Chondrocyte (in vitro differentiated cells): ENCODE results near the gene NPSR1. TPM values are rescaled to one million over a fixed set of nuclear protein-coding genes. Genes with fewer than 3 reads are reported as not detected.
A peak's percentile ranks its signal among the peaks of the same experiment; 100 is the strongest.

Source experiments
- DNase-seq: peaks from one replicate; pipeline ENCODE4 v3.0.0; 2021; ENCODE audit warnings: mixed read lengths, low spot score
- H3K27ac Mint-ChIP-seq: one replicate; pipeline ENCODE4 v1.8.0; 2021; ENCODE audit warnings: mild to moderate bottlenecking, moderate library complexity, mixed read lengths; ENCODE audit not compliant: unreplicated experiment
- H3K27me3 Mint-ChIP-seq: 2 replicates; pipeline ENCODE4 v1.8.0; 2021; ENCODE audit warnings: low read depth, mixed read lengths
- H3K36me3 Mint-ChIP-seq: 2 replicates; pipeline ENCODE4 v1.8.0; 2021; ENCODE audit warnings: low read depth, mixed read lengths
- H3K4me1 Mint-ChIP-seq: 2 replicates; pipeline ENCODE4 v1.8.0; 2021; ENCODE audit warnings: low read depth, mild to moderate bottlenecking, mixed read lengths
- H3K4me3 Mint-ChIP-seq: one replicate; pipeline ENCODE4 v1.8.0; 2021; ENCODE audit warnings: mild to moderate bottlenecking, moderate library complexity, mixed read lengths; ENCODE audit not compliant: unreplicated experiment
- H3K9me3 Mint-ChIP-seq: 2 replicates; pipeline ENCODE4 v1.8.0; 2021; ENCODE audit warnings: low read depth, mixed read lengths
- CTCF ChIP-seq: fragments of 200-600 bp; sonication (generic); IDR thresholded peaks from 2 replicates; pipeline ENCODE4 v1.5.0; 2021; ENCODE audit warnings: antibody characterized with exemption, mild to moderate bottlenecking, moderate library complexity
- total RNA-seq: library from RNA; stranded (reverse); gene quantifications from 3 replicates; pipeline ENCODE4 v1.2.1, GENCODE V29; 2021

Gene NPSR1
- total RNA-seq, 1 donor from 2014 or later = not detected

GRCh38 chr7:34756025-34756437, 98.0 kb downstream of the NPSR1 start:
- Mint-ChIP-seq H3K9me3 (no peaks in the 10 kb centered on the region), H3K27me3 (peaks cover 7% of the 10 kb centered on the region), H3K36me3 (no peaks in the 10 kb centered on the region), H3K4me1 (peaks cover 3% of the 10 kb centered on the region), H3K4me3 (no peak overlapping the region), H3K27ac (no peak overlapping the region)
- DNase-seq = no peak
- no peak for TF ChIP-seq CTCF

- Mint-ChIP-seq H3K4me1 (peaks cover 3% of the 10 kb centered on the region), H3K4me3 (no peak overlapping the region), H3K9me3 (no peaks in the 10 kb centered on the region), H3K36me3 (no peaks in the 10 kb centered on the region), H3K27me3 (peaks cover 8% of the 10 kb centered on the region), H3K27ac (no peak overlapping the region)
- TF ChIP-seq CTCF = no peak
- no peak for DNase-seq
These were observed 98.7 kb downstream of the NPSR1 start for GRCh38 chr7:34756691-34757090.

GRCh38 chr7:34757570-34758110, 99.6 kb downstream of the NPSR1 start:
- Mint-ChIP-seq H3K4me3 (no peak overlapping the region), H3K27ac (no peak overlapping the region), H3K9me3 (no peaks in the 10 kb centered on the region), H3K36me3 (no peaks in the 10 kb centered on the region), H3K4me1 (peaks cover 3% of the 10 kb centered on the region), H3K27me3 (peaks cover 10% of the 10 kb centered on the region)
- DNase-seq = no peak
- no peak for TF ChIP-seq CTCF

- H3K36me3 Mint-ChIP-seq = no peaks in the 10 kb centered on the region
- no peak for TF ChIP-seq CTCF
- H3K27me3 Mint-ChIP-seq = peaks cover 10% of the 10 kb centered on the region
- H3K9me3 Mint-ChIP-seq = no peaks in the 10 kb centered on the region
- H3K4me1 Mint-ChIP-seq = peaks cover 3% of the 10 kb centered on the region
- DNase-seq = no peak
- H3K4me3 Mint-ChIP-seq = no peak overlapping the region
- H3K27ac Mint-ChIP-seq = no peak overlapping the region
These were observed 100.1 kb downstream of the NPSR1 start for GRCh38 chr7:34758111-34758601.

- Mint-ChIP-seq H3K27me3 (peaks cover 11% of the 10 kb centered on the region), H3K9me3 (no peaks in the 10 kb centered on the region), H3K4me3 (no peak overlapping the region), H3K36me3 (no peaks in the 10 kb centered on the region), H3K4me1 (peaks cover 3% of the 10 kb centered on the region), H3K27ac (no peak overlapping the region)
- DNase-seq = no peak
- peak; percentile 83 for TF ChIP-seq CTCF
These were observed 101.6 kb downstream of the NPSR1 start for GRCh38 chr7:34759477-34760125.
